Panc1 (cell line): ENCODE data around the gene MSI2. TPM values are rescaled to one million over a fixed set of nuclear protein-coding genes. Genes with fewer than 3 reads are reported as not detected.

Experiments used
- ATAC-seq: fragments of 200-7000 bp; cut with Tn5 transposase; 2 replicates; pipeline ENCODE4 v1.9.1; 2020; ENCODE audit warnings: mild to moderate bottlenecking, moderate library complexity
- BruUV-seq: library from RNA; stranded (reverse); fragments of 400-500 nt; replicated peaks from 2 replicates; lab custom pipeline; 2021; lab: Mats Ljungman, UMichigan
- CTCF ChIA-PET: fragments of 300-600 bp; sonication (Branson Sonifier 250); formaldehyde crosslinking; loops from one replicate; lab custom pipeline; 2022; ENCODE audit warnings: antibody characterized with exemption; lab: Charles Lee
- POLR2A ChIA-PET: fragments of 300-600 bp; sonication (Branson Sonifier 250); formaldehyde crosslinking; loops from one replicate; lab custom pipeline; 2022; ENCODE audit warnings: antibody characterized with exemption; lab: Charles Lee
- DNase-seq: peaks from one replicate; pipeline ENCODE4 v3.0.0-alpha.2; 2010; ENCODE audit warnings: low read depth, low spot score
- H3K27ac ChIP-seq: 2 replicates; pipeline ENCODE4 v1.5.1; 2011; ENCODE audit warnings: mild to moderate bottlenecking, low read length, inconsistent platforms
- H3K27me3 ChIP-seq: fragments of 200-500 bp; sonication (Bioruptor generic); 2 replicates; pipeline ENCODE4 v1.6.0; 2014; ENCODE audit warnings: low read length, inconsistent platforms; ENCODE audit not compliant: control insufficient read depth, insufficient read depth
- H3K36me3 ChIP-seq: fragments of 200-500 bp; sonication (Bioruptor generic); 2 replicates; pipeline ENCODE4 v1.5.1; 2014; ENCODE audit warnings: inconsistent platforms, mild to moderate bottlenecking, low read length, moderate library complexity; ENCODE audit not compliant: control insufficient read depth, insufficient read depth
- H3K4me1 ChIP-seq: 2 replicates; pipeline ENCODE4 v1.5.1; 2011; ENCODE audit warnings: inconsistent platforms, mild to moderate bottlenecking, low read length, moderate library complexity; ENCODE audit not compliant: control insufficient read depth, insufficient read depth
- H3K4me3 ChIP-seq, 2 experiments: 2 replicates each; pipeline ENCODE4 v1.5.1; 2011 to 2012; ENCODE audit warnings: low read depth in 2 of 2, low read length in 2 of 2, mild to moderate bottlenecking in 2 of 2, inconsistent platforms in 1 of 2, moderate library complexity in 1 of 2
- H3K9me3 ChIP-seq: fragments of 200-500 bp; sonication (Bioruptor generic); 2 replicates; pipeline ENCODE4 v1.5.1; 2014; ENCODE audit warnings: low read depth, mild to moderate bottlenecking, inconsistent platforms, low read length, moderate library complexity; ENCODE audit not compliant: control insufficient read depth, insufficient read depth
- POLR2AphosphoS5 ChIP-seq: IDR thresholded peaks from 2 replicates; pipeline ENCODE4 v1.6.1; 2012; ENCODE audit warnings: mild to moderate bottlenecking, low read depth, low read length, moderate library complexity
- SIN3A ChIP-seq: IDR thresholded peaks from 2 replicates; pipeline ENCODE4 v1.6.1; 2012; ENCODE audit warnings: low read depth, mild to moderate bottlenecking, low read length, moderate library complexity, borderline replicate concordance; ENCODE audit not compliant: insufficient read depth
- TCF7L2 ChIP-seq: IDR thresholded peaks from 2 replicates; pipeline ENCODE4 v1.6.1; 2011; ENCODE audit warnings: mild to moderate bottlenecking, low read depth, low read length, inconsistent platforms
- in situ Hi-C: cut with HindIII; loops from 2 replicates; pipeline ENCODE4 v1.10.0; 2016; ENCODE audit warnings: low sequenced_read_pairs, low pct_unique_long_range_greater_than_20kb
- intact Hi-C: fragments of 100-400 bp; cut with micrococcal nuclease; formaldehyde crosslinking; loops from one replicate; pipeline ENCODE4 v1.10.0; 2022; ENCODE audit not compliant: unreplicated experiment
- total RNA-seq: library from RNA; stranded (reverse); gene quantifications from one replicate; pipeline ENCODE4 v1.2.1, GENCODE V29; 2021; ENCODE audit not compliant: unreplicated experiment
- TF ChIP-seq, protein P1 (sequence below): fragments of 450-650 bp; IDR thresholded peaks from 2 replicates; pipeline ENCODE4 v1.5.1; 2017; ENCODE audit warnings: mild to moderate bottlenecking
- TF ChIP-seq, protein P2 (sequence below), 2 experiments: IDR thresholded peaks; 2 replicates each; pipeline ENCODE4 v1.6.1; 2011 to 2012; ENCODE audit warnings: low read depth in 2 of 2, control low read depth in 1 of 2, low read length in 1 of 2, mild to moderate bottlenecking in 1 of 2, moderate library complexity in 1 of 2; ENCODE audit not compliant: insufficient read depth in 1 of 2

Gene MSI2
- total RNA-seq, 1 experiment from 2014 or later: 38.5 TPM

DNA sequence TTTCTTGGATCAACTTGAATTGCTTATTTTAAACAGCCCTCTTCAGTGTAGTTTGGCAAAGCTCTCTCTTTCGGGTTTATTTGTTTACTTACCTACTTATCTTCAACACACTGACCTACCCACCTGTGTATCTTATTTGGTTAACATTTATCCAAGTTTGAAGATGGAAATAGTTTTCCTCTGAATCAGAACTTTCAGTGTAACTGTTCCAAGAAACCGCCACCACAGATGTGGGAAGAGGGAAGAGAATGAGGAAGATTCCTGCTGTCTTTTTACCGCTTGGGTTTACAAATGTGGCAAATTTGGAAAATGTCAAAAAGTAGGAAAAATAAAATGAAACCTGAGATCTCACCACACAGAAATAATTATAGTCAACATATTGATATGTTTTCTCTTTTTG lies 115.8 kb downstream of the MSI2 start:
- DNase-seq (no peak), ATAC-seq (0 out of 2 replicates have a peak, but pooled peaks have one; percentile 68)
- ChIA-PET POLR2A (interaction anchor here (0.5 kb wide), 1 partner anchor 111 kb away, joined by 9 read pairs; no protein-coding TSS in a partner anchor), CTCF (interaction anchor here (0.6 kb wide), 1 partner anchor 386 kb away, joined by 3 read pairs; no protein-coding TSS in a partner anchor)
- Histone ChIP-seq H3K27me3 (no peaks in the 10 kb centered on the region), H3K4me1 (peaks cover 23% of the 10 kb centered on the region), H3K36me3 (no peaks in the 10 kb centered on the region), H3K9me3 (peaks cover 9% of the 10 kb centered on the region; the same call in 1 of the 2 replicates), H3K27ac (peak overlapping the region; percentile 6; the same call in 1 of the 2 replicates), H3K4me3 (no peak overlapping the region)
- intact Hi-C loops (no loop called here), in situ Hi-C loops (no loop called here)
- no TSS peak for BruUV-seq
- TF ChIP-seq POLR2AphosphoS5: peak; percentile 28; the same call in 1 of the 2 replicates
- TF ChIP-seq TCF7L2: peak; percentile 58; the same call in 1 of the 2 replicates
- TF ChIP-seq SIN3A: no peak

DNA sequence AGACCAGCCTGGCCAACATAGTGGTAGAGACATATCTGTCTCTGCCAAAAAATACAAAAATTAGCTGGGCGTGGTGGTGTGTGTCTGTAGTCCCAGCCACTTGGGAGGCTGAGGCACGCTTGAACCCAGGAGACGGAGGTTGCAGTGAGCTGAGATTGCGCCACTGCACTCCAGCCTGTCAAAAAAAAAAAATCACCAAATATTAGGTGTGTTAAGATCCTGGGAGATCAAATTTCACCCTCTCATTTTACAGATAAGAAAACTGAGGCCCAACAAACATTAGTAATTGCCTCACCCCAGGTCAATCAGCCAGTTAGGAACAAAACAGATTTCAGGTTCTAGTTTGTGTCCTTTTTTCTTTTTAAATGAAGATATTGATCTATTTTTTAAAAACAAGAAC lies 116.7 kb downstream of the MSI2 start:
- H3K27ac ChIP-seq: no peak overlapping the region

More for the DNA sequence above, 116.7 kb downstream of the MSI2 start:
- Histone ChIP-seq H3K4me1 (peaks cover 23% of the 10 kb centered on the region), H3K9me3 (peaks cover 9% of the 10 kb centered on the region; the same call in 1 of the 2 replicates), H3K36me3 (no peaks in the 10 kb centered on the region), H3K4me3 (no peak overlapping the region), H3K27me3 (no peaks in the 10 kb centered on the region)
- TF ChIP-seq, protein P1, sequence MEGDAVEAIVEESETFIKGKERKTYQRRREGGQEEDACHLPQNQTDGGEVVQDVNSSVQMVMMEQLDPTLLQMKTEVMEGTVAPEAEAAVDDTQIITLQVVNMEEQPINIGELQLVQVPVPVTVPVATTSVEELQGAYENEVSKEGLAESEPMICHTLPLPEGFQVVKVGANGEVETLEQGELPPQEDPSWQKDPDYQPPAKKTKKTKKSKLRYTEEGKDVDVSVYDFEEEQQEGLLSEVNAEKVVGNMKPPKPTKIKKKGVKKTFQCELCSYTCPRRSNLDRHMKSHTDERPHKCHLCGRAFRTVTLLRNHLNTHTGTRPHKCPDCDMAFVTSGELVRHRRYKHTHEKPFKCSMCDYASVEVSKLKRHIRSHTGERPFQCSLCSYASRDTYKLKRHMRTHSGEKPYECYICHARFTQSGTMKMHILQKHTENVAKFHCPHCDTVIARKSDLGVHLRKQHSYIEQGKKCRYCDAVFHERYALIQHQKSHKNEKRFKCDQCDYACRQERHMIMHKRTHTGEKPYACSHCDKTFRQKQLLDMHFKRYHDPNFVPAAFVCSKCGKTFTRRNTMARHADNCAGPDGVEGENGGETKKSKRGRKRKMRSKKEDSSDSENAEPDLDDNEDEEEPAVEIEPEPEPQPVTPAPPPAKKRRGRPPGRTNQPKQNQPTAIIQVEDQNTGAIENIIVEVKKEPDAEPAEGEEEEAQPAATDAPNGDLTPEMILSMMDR: no peak
- TF ChIP-seq, protein P2, sequence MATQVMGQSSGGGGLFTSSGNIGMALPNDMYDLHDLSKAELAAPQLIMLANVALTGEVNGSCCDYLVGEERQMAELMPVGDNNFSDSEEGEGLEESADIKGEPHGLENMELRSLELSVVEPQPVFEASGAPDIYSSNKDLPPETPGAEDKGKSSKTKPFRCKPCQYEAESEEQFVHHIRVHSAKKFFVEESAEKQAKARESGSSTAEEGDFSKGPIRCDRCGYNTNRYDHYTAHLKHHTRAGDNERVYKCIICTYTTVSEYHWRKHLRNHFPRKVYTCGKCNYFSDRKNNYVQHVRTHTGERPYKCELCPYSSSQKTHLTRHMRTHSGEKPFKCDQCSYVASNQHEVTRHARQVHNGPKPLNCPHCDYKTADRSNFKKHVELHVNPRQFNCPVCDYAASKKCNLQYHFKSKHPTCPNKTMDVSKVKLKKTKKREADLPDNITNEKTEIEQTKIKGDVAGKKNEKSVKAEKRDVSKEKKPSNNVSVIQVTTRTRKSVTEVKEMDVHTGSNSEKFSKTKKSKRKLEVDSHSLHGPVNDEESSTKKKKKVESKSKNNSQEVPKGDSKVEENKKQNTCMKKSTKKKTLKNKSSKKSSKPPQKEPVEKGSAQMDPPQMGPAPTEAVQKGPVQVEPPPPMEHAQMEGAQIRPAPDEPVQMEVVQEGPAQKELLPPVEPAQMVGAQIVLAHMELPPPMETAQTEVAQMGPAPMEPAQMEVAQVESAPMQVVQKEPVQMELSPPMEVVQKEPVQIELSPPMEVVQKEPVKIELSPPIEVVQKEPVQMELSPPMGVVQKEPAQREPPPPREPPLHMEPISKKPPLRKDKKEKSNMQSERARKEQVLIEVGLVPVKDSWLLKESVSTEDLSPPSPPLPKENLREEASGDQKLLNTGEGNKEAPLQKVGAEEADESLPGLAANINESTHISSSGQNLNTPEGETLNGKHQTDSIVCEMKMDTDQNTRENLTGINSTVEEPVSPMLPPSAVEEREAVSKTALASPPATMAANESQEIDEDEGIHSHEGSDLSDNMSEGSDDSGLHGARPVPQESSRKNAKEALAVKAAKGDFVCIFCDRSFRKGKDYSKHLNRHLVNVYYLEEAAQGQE (IDR thresholded peaks at IDR 0.05; ENCODE audit: insufficient read depth in 1 of 2, low read depth in 2 of 2, low read length in 1 of 2): no peak
- TF ChIP-seq POLR2AphosphoS5 (no peak), TCF7L2 (no peak), SIN3A (no peak)
- ChIA-PET CTCF (interaction anchor here (0.6 kb wide), 1 partner anchor 387 kb away, joined by 3 read pairs; no protein-coding TSS in a partner anchor), POLR2A (interaction anchor here (0.7 kb wide), 1 partner anchor 462 kb away, joined by 3 read pairs; no protein-coding TSS in a partner anchor)
- intact Hi-C loops: no loop called here
- no TSS peak for BruUV-seq
- ATAC-seq (no peak), DNase-seq (no peak)
- in situ Hi-C loops: no loop called here
